KOPT-K1 (cell line): ENCODE measurements around the gene MCTP2.

Source experiments
- H3K27ac ChIP-seq: fragments of 200-600 bp; sonication (generic); 2 replicates; pipeline ENCODE4 v1.5.1; 2016; ENCODE audit warnings: antibody characterized with exemption, mild to moderate bottlenecking, low read depth, low read length; ENCODE audit not compliant: poor library complexity, severe bottlenecking
- H3K36me3 ChIP-seq: fragments of 200-600 bp; sonication (generic); 2 replicates; pipeline ENCODE4 v1.5.1; 2017; ENCODE audit warnings: antibody characterized with exemption, mild to moderate bottlenecking, low read length, moderate library complexity; ENCODE audit not compliant: insufficient read depth
- H3K9me3 ChIP-seq: fragments of 200-600 bp; sonication (generic); 2 replicates; pipeline ENCODE4 v1.5.1; 2017; ENCODE audit warnings: antibody characterized with exemption, low read length, mild to moderate bottlenecking; ENCODE audit not compliant: insufficient read depth, poor library complexity, severe bottlenecking

The MCTP2 gene

DNA sequence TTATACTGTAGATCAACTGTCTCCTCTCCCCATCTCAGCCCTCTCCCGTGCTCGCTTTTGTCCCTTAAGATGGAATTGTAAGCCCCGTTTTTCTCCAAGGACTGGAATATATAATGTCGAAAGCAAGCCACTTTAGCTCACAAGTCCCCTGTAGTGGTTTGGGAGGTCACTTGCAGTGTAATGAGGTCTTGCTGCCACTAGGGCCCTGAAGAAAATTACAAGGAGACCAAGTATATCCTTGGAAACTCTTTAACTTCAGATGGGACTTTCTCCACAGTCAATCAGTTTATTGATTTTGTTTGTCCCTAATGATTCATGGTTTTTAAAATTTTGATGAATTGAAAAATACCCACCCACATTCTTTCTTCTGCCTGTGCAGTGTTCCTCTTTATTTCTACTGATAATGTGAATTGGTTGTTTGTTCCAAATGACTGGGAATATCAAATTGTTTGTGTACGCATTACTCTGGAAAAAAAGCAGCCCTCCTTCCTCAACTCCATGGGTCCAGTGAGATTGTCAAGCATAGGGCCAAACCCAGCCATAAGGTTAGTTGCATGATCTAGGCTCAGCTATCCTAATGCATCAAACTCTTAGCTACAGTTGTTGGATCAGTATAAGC is 294.8 kb downstream of the MCTP2 start:
- no peaks in the 10 kb centered on the region for H3K36me3 ChIP-seq
- H3K27ac ChIP-seq, result no peak overlapping the region
- no peaks in the 10 kb centered on the region for H3K9me3 ChIP-seq

DNA sequence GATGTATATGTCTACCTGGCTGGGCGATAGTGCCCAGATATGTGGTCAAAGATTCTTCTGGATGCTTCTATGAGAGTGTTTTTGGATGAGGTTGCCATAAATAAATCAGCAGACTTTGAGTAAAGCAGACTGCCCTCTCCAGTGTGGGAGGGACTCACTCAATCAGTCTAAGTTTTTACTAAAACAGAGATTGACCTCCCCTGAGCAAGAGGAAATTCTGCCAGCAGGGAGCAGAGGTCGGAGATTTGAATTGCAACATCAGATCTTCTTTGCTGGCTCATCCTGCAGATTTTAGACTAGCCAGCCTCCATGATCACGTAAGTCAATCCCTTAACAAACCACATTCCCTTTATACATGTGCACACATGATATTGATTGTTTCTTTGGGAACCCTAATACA is 300.9 kb downstream of the MCTP2 start:
- Histone ChIP-seq H3K36me3 (no peaks in the 10 kb centered on the region), H3K27ac (no peak overlapping the region), H3K9me3 (no peaks in the 10 kb centered on the region)
